SU-DHL-6 (cell line): ENCODE measurements around the gene SLC22A23.

Source experiments
- H2AFZ ChIP-seq: fragments of 200-600 bp; sonication (generic); 2 replicates; pipeline ENCODE4 v1.6.1; 2014; ENCODE audit warnings: low read depth, mild to moderate bottlenecking, moderate library complexity, mixed read lengths, antibody characterized with exemption, low read length; ENCODE audit not compliant: severe bottlenecking
- H3F3A ChIP-seq: fragments of 200-600 bp; shearing (Covaris generic); 2 replicates; pipeline ENCODE4 v1.6.0; 2016; ENCODE audit warnings: antibody characterized with exemption, mild to moderate bottlenecking; ENCODE audit not compliant: insufficient read depth
- H3K27ac ChIP-seq: fragments of 200-600 bp; sonication (generic); 2 replicates; pipeline ENCODE4 v1.5.1; 2016; ENCODE audit warnings: low read depth, mild to moderate bottlenecking, low read length, moderate library complexity, mixed read lengths
- H3K27me3 ChIP-seq: fragments of 200-600 bp; sonication (generic), shearing (Covaris generic); 2 replicates; pipeline ENCODE4 v1.6.0; 2014; ENCODE audit warnings: mild to moderate bottlenecking, low read length
- H3K36me3 ChIP-seq: fragments of 200-600 bp; sonication (generic); 2 replicates; pipeline ENCODE4 v1.6.1; 2014; ENCODE audit warnings: mild to moderate bottlenecking, low read length, mixed read lengths
- H3K4me2 ChIP-seq: fragments of 300-600, 200-600 bp; shearing (Covaris generic), sonication (generic); 2 replicates; pipeline ENCODE4 v1.6.0; 2014; ENCODE audit warnings: low read length, low read depth, mild to moderate bottlenecking; ENCODE audit not compliant: poor library complexity, severe bottlenecking
- H3K4me3 ChIP-seq: fragments of 200-600 bp; sonication (generic); 2 replicates; pipeline ENCODE4 v1.5.1; 2014; ENCODE audit warnings: antibody characterized with exemption, low read length, mild to moderate bottlenecking, mixed read lengths; ENCODE audit not compliant: insufficient read depth, poor library complexity, severe bottlenecking
- H3K79me2 ChIP-seq: fragments of 200-600 bp; sonication (generic); 2 replicates; pipeline ENCODE4 v1.6.1; 2014; ENCODE audit warnings: mild to moderate bottlenecking, low read length, moderate library complexity; ENCODE audit not compliant: insufficient read depth
- H3K9ac ChIP-seq: fragments of 200-600 bp; sonication (generic); 2 replicates; pipeline ENCODE4 v1.7.0; 2014; ENCODE audit warnings: mild to moderate bottlenecking, low read length
- H3K9me2 ChIP-seq: fragments of 200-600 bp; sonication (generic); replicated peaks from 2 replicates; pipeline ENCODE4 v1.6.1; 2014; ENCODE audit warnings: low read length; ENCODE audit not compliant: insufficient read depth
- H3K9me3 ChIP-seq: fragments of 200-600 bp; sonication (generic); 2 replicates; pipeline ENCODE4 v1.6.1; 2014; ENCODE audit warnings: low read length, mixed read lengths; ENCODE audit not compliant: insufficient read depth
- H4K20me1 ChIP-seq: fragments of 200-600 bp; sonication (generic); 2 replicates; pipeline ENCODE4 v1.6.1; 2014; ENCODE audit warnings: low read depth, mild to moderate bottlenecking, antibody characterized with exemption, low read length, moderate library complexity, mixed read lengths
- CTCF ChIP-seq: fragments of 200-600 bp; sonication (generic); IDR thresholded peaks from one replicate; pipeline ENCODE4 v1.5.1; 2017; ENCODE audit warnings: antibody characterized with exemption, mild to moderate bottlenecking, low read length, moderate library complexity; ENCODE audit not compliant: insufficient read depth, poor library complexity, severe bottlenecking
- EZH2phosphoT487 ChIP-seq: fragments of 200-600 bp; sonication (generic), shearing (Covaris generic); conservative IDR thresholded peaks from 2 replicates; pipeline ENCODE4 v1.6.1; 2018; ENCODE audit warnings: mild to moderate bottlenecking, antibody characterized with exemption, low read length, moderate library complexity, mixed read lengths

SLC22A23 gene

GRCh38 chr6:3360727-3361045 lies 96.2 kb downstream of the SLC22A23 start:
- Histone ChIP-seq H3K27me3 (no peaks in the 10 kb centered on the region), H3F3A (peaks cover 1% of the 10 kb centered on the region), H3K4me2 (no peak overlapping the region), H3K36me3 (no peaks in the 10 kb centered on the region), H3K79me2 (no peaks in the 10 kb centered on the region), H3K9me3 (no peaks in the 10 kb centered on the region), H4K20me1 (no peaks in the 10 kb centered on the region), H3K9me2 (no peaks in the 10 kb centered on the region), H3K4me3 (no peak overlapping the region), H3K27ac (no peak overlapping the region), H2AFZ (no peak overlapping the region), H3K9ac (no peak overlapping the region)
- no peak for TF ChIP-seq EZH2phosphoT487
- no peak for TF ChIP-seq CTCF

GRCh38 chr6:3359973-3360726 lies 96.7 kb downstream of the SLC22A23 start:
- Histone ChIP-seq H2AFZ (no peak overlapping the region), H3K9me2 (no peaks in the 10 kb centered on the region), H3F3A (peaks cover 7% of the 10 kb centered on the region), H3K4me3 (no peak overlapping the region), H4K20me1 (no peaks in the 10 kb centered on the region), H3K79me2 (no peaks in the 10 kb centered on the region), H3K9me3 (no peaks in the 10 kb centered on the region), H3K4me2 (no peak overlapping the region), H3K27ac (no peak overlapping the region), H3K9ac (no peak overlapping the region), H3K36me3 (no peaks in the 10 kb centered on the region), H3K27me3 (no peaks in the 10 kb centered on the region)
- no peak for TF ChIP-seq CTCF
- no peak for TF ChIP-seq EZH2phosphoT487

- Histone ChIP-seq H3K36me3 (no peaks in the 10 kb centered on the region), H4K20me1 (no peaks in the 10 kb centered on the region), H3K4me3 (no peak overlapping the region), H3K27ac (no peak overlapping the region), H3K9me2 (no peaks in the 10 kb centered on the region), H3K9me3 (no peaks in the 10 kb centered on the region), H3K9ac (no peak overlapping the region), H3F3A (peaks cover 10% of the 10 kb centered on the region), H3K79me2 (no peaks in the 10 kb centered on the region), H3K4me2 (no peak overlapping the region), H2AFZ (no peak overlapping the region), H3K27me3 (no peaks in the 10 kb centered on the region)
- TF ChIP-seq CTCF = no peak
Measured at GRCh38 chr6:3359101-3359752, 97.6 kb downstream of the SLC22A23 start.
